HG03175 (cell line): ENCODE data around the gene MTA1.

Experiments used
- ATAC-seq: cut with Tn5 transposase; IDR thresholded peaks from one replicate; pipeline ENCODE4 v1.9.1; 2021; ENCODE audit warnings: mild to moderate bottlenecking, moderate library complexity; ENCODE audit not compliant: unreplicated experiment

Gene MTA1

GRCh38 chr14:105456736-105457617 is 37.4 kb downstream of the MTA1 start:
- no peak for ATAC-seq

- ATAC-seq, result no peak
These were observed 38.4 kb downstream of the MTA1 start for GRCh38 chr14:105458010-105458409.

DNA sequence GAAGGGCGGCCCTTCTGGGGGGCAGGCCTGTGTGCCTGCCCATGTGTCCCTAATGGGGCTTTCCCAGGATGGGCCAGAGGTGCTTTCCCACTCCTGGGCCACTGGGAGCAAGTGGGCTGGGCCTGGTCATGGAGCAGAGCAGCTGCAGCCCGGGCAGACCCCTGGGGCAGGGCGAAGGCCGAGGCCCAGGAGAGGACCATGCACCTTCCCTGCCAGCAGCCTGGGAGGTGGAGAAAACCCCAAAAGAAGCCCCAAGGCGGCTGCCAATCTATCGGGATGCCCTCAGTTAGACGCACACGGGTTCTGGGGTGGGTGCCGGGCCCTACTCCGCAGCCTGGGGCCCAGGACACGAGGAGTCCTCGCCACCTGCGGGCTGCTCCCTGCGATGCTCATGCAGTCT is 38.9 kb downstream of the MTA1 start:
- no peak for ATAC-seq

DNA sequence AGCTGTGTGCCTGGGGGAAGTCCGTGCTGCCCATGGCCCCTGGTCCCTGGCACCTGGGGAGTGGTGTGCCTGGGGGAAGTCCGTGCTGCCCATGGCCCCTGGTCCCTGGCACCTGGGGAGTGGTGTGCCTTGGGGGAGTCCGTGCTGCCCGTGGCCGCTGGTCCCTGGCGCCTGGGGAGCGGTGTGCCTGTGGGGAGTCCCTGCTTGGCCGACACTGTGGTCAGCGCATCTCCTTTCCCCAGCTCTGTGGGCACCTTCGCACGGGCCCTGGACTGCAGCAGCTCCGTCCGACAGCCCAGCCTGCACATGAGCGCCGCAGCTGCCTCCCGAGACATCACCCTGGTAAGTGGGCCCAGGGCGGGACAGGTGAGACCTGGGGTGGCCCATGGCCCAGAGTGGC is 40.5 kb downstream of the MTA1 start:
- ATAC-seq, result no peak

DNA sequence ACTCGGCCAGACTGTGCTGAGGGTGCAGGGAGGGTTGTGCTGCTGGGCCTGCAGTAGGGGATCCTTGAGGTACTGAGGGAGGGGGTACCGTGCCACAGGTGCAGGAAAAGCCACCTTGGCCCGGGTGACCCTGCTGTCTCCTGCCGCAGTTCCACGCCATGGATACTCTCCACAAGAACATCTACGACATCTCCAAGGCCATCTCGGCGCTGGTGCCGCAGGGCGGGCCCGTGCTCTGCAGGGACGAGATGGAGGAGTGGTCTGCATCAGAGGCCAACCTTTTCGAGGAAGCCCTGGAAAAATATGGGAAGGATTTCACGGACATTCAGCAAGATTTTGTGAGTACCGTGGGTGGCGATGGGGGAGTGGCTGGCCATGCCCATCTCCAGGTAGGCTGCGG is 41.0 kb downstream of the MTA1 start:
- no peak for ATAC-seq

GRCh38 chr14:105461903-105462302 is 42.3 kb downstream of the MTA1 start:
- ATAC-seq, result no peak

DNA sequence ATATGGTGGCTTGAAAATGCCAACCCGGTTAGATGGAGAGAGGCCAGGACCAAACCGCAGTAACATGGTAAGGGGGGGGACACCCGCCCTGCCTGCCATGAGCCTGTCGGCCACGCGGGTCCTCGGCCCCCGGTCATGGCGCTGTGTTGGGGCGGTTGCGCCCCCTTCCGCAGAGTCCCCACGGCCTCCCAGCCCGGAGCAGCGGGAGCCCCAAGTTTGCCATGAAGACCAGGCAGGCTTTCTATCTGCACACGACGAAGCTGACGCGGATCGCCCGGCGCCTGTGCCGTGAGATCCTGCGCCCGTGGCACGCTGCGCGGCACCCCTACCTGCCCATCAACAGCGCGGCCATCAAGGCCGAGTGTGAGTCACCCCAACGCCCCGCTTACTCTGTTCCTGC is 44.9 kb downstream of the MTA1 start:
- no peak for ATAC-seq

DNA sequence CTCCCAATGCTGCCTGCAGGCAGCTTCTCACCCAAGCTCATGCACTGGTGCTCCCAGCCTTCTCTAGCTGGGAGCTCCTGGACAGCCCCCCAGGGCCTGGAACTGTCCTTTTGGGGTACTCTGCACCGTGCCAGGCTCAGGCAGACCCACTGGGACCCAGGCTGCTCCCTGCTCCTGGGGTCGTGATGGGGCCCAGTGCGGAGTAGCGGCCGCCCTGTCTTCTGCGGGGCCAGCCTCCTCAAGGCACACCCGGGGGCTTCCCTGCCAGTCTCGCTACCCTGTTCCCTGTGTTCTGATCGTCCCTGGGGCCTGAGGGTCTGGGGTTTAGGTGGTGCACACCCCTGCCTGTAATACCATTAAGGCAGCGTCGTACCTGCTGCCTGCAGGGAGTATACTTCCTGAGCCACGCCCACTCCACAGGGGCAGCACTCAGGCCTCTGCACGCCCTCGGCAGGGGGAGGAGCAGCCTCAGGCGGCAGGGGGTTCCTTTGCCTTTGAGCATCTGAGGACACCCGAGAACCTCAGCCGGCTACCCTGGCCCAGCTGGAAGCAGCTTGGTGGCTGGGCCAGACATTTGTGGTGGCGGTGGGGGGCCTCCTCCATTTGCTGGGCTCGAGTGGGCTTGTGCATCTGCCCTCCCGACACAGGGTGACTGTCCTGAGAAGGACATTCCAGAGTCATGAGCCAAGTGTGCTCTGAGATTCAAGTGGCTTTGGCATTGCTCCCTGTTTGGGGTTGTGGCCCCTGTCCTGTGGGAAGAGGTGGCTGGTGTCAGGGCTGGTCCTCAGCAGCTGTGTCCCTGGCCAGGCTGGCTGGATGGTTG is 45.8 kb downstream of the MTA1 start:
- ATAC-seq, result no peak

DNA sequence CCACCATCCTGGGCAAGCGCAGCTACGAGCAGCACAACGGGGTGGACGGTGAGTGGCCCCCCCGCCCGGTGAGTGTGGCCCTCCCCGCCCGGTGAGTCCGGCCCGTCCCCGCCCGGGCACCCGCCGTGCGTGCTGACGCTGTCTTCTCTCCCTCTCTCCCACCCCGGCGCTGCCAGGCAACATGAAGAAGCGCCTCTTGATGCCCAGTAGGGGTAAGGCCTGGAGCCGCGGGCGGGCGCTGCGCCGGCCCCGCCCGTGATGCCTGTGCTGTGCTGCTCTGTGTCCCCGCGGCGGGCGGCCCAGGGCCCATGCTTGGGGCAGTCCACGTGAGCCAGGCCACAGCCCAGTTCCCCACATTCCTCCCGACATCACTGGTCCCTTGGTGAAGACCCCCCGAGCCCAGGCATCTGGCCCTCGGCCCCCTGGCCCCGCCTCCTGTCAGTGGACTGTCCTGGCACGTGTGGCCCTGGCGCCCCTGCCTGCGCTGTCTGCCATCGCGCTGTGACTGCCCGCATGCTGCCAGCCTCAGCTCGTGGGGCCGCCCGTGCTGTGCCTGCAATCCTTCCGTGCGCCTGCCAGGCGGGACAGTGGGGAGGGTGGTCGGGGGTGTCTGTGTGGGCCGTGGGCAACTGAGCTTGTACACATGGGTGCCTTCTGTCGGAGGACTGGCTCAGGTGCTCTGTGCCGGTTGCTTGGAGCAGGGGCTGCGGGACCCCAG is 47.1 kb downstream of the MTA1 start:
- ATAC-seq, result no peak

DNA sequence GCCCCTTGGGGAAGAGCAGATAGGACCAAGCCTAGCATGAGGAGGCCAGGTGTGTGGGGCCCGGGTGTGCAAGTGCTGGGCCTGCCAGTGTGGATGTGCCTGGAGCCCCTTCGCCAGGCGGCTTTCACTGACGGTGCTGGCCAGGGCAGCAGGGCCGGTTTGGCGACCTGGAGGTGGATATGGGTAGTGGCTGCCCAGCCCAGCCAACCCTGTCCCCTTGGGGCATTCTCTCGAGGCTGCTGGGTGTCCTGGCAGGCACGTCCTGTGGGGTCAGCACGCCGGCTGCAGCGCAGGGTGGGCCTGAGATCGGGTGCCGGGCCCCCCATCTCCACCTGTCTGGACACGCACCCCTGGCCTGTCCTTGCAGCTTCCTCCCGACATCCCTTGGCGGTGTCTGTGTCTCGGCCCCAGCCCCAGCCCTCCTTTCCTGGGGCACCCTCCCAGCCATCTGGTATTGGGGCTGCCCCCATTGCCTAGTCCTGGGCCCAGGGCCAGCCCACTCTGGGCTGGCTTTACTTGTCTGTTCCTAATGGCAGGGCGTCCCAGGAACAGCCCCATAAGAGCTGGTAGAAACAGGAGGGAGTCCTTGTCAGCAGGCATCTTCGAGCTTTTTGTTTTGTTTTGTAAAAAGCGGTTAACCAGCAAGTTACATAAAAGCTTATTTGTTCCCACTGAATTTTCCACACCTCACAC is 47.8 kb downstream of the MTA1 start:
- ATAC-seq, result no peak

- no peak for ATAC-seq
These were observed 48.4 kb downstream of the MTA1 start for GRCh38 chr14:105467942-105468471.

- ATAC-seq, result no peak
These were observed 49.1 kb downstream of the MTA1 start for GRCh38 chr14:105468621-105469241.

- no peak for ATAC-seq
These were observed 50.1 kb downstream of the MTA1 start for GRCh38 chr14:105469456-105470349.

DNA sequence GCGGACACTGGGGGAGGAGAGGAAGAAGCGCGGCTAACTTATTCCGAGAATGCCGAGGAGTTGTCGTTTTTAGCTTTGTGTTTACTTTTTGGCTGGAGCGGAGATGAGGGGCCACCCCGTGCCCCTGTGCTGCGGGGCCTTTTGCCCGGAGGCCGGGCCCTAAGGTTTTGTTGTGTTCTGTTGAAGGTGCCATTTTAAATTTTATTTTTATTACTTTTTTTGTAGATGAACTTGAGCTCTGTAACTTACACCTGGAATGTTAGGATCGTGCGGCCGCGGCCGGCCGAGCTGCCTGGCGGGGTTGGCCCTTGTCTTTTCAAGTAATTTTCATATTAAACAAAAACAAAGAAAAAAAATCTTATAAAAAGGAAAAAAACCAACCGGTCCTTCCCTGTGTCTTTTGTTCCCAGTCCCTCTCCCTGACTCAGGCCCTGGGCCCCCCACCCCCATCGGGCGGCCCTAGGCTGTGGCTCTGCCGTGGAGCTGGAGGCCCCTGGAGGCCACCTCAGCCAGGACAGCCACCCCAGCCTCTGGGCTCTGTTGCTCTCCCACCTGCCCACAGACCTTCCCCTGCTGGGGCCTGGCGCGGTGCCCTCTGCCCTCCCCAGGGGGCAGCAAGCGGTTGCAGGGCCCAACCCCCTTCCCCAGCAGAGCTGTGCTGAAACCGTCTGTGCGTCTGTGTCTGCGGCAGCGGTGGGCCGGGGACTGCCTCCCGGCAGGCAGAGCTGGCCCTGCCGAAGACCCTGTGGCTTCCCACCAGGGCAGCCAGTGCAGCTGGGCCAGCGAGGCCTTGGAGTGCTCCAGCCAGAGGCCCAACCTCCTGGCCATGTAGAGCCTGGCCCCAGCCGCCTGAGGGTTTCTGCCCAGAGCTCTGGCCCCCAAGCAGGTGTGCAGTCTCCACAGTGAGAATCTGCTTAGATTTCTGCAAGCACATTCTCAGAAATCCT is 51.0 kb downstream of the MTA1 start:
- no peak for ATAC-seq

DNA sequence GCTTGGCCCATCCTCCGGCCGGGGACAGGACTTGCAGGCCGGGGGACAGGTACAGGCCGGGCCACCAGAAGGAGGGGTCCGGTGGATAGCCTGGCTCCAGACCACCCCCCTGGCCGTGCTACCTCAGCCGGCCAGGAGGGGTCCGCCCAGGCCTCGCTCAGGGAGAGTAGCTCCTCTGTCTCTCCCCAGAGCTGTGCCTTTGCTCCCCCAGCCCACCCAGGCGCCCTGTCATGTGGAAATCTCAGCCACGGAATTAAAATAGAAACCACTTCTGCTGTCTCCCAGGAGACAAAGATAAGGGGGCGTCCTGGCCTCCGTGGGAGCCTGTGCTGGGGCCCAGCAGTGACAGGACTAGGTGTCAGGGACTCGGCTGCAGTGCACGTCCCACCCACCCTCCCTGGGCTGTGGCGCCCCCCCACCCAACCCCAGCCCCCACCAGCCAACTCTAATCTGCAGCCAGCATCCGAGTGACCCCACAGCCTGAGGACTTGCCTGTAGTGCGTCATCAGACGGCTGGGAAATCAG is 51.7 kb downstream of the MTA1 start:
- ATAC-seq, result no peak

- ATAC-seq, result no peak
These were observed 52.3 kb downstream of the MTA1 start for GRCh38 chr14:105471823-105472485.

- no peak for ATAC-seq
These were observed 52.9 kb downstream of the MTA1 start for GRCh38 chr14:105472486-105472991.
